B cell (primary cell): ENCODE results near the gene MRTFA. TPM values are rescaled to one million over a fixed set of nuclear protein-coding genes. Genes with fewer than 3 reads are reported as not detected.

Source experiments
- ATAC-seq: fragments of 200-7000 bp; cut with Tn5 transposase; one replicate; pipeline ENCODE4 v1.10.0; 2021; ENCODE audit warnings: low read depth, mild to moderate bottlenecking, moderate number of reproducible peaks, moderate library complexity
- CTCF ChIA-PET: fragments of 350-600 bp; sonication (Branson Sonifier 250); formaldehyde crosslinking; loops from one replicate; lab custom pipeline; 2021; ENCODE audit warnings: antibody characterized with exemption, inconsistent platforms; lab: Charles Lee
- POLR2A ChIA-PET: fragments of 350-600 bp; sonication (Branson Sonifier 250); formaldehyde crosslinking; loops from one replicate; lab custom pipeline; 2021; ENCODE audit warnings: antibody characterized with exemption; lab: Charles Lee
- DNase-seq: peaks from one replicate; pipeline ENCODE4 v3.0.0; 2013
- H2AFZ ChIP-seq: 2 replicates; pipeline ENCODE4 v1.6.1; 2012; ENCODE audit warnings: mild to moderate bottlenecking, low read depth, low read length; ENCODE audit not compliant: insufficient read depth, poor library complexity, severe bottlenecking
- H3K27ac ChIP-seq, 2 donors: 1 replicate in 1 of 2; 2 replicates in 1 of 2; pipeline ENCODE4 v1.5.1; 2012 to 2013; ENCODE audit warnings: low read length in 2 of 2, mild to moderate bottlenecking in 2 of 2, moderate library complexity in 1 of 2
- H3K27me3 ChIP-seq, 4 experiments: fragments of 200-600 bp in 1 of 4; sonication (generic) in 1 of 4; replicated peaks in 1 of 4; 1 replicate in 2 of 4; 2 replicates in 2 of 4; pipeline versions ENCODE4 v1.6.1 to v1.7.0; 2013 to 2016; ENCODE audit warnings: low read length in 3 of 4, mild to moderate bottlenecking in 2 of 4, mixed read lengths in 1 of 4, moderate library complexity in 1 of 4; ENCODE audit not compliant: insufficient read depth in 4 of 4, control insufficient read depth in 3 of 4; ENCODE audit errors: control extremely low read depth in 1 of 4
- H3K36me3 ChIP-seq, 2 experiments: replicated peaks in 1 of 2; 1 replicate in 1 of 2; 2 replicates in 1 of 2; pipeline versions ENCODE4 v1.6.1 to v1.7.1; 2013; ENCODE audit warnings: low read length in 1 of 2; ENCODE audit not compliant: insufficient read depth in 2 of 2, control insufficient read depth in 1 of 2; ENCODE audit errors: control extremely low read depth in 1 of 2, extremely low read depth in 1 of 2
- H3K4me1 ChIP-seq, 2 donors: fragments of 200-600 bp in 1 of 2; sonication (generic) in 1 of 2; 1 replicate in 1 of 2; 2 replicates in 1 of 2; pipeline versions ENCODE4 v1.5.1 to v1.6.1; 2013 to 2017; ENCODE audit warnings: low read length in 2 of 2; ENCODE audit not compliant: control insufficient read depth in 2 of 2, insufficient read depth in 2 of 2
- H3K4me2 ChIP-seq: replicated peaks from 2 replicates; pipeline ENCODE3; 2012; ENCODE audit warnings: mild to moderate bottlenecking, low read depth, low read length; ENCODE audit not compliant: poor library complexity, severe bottlenecking
- H3K4me3 ChIP-seq, 5 experiments: fragments of 200-600 bp in 1 of 5; sonication (generic) in 1 of 5; 1 replicate in 3 of 5; 2 replicates in 2 of 5; pipeline versions ENCODE4 v1.5.1 to v1.7.0; 2011 to 2016; ENCODE audit warnings: low read length in 4 of 5, mild to moderate bottlenecking in 4 of 5, low read depth in 2 of 5, control low read depth in 1 of 5, moderate library complexity in 1 of 5; ENCODE audit not compliant: insufficient read depth in 1 of 5; ENCODE audit errors: control extremely low read depth in 1 of 5, extremely low read depth in 1 of 5
- H3K79me2 ChIP-seq: fragments of 200-600 bp; sonication (generic); one replicate; pipeline ENCODE4 v1.6.0; 2016; ENCODE audit warnings: low read length; ENCODE audit not compliant: control insufficient read depth, insufficient read depth
- H3K9ac ChIP-seq: fragments of 200-600 bp; sonication (generic); 2 replicates; pipeline ENCODE4 v1.6.1; 2017; ENCODE audit warnings: mild to moderate bottlenecking, low read length, moderate library complexity
- H3K9me3 ChIP-seq, 3 donors: one replicate each; pipeline versions ENCODE4 v1.6.1 to v1.7.1; 2013; ENCODE audit warnings: low read length in 2 of 3; ENCODE audit not compliant: control insufficient read depth in 2 of 3, insufficient read depth in 1 of 3; ENCODE audit errors: control extremely low read depth in 1 of 3
- H4K20me1 ChIP-seq: 2 replicates; pipeline ENCODE4 v1.6.0; 2012; ENCODE audit warnings: mild to moderate bottlenecking, low read length; ENCODE audit not compliant: insufficient read depth, control insufficient read depth, poor library complexity, severe bottlenecking
- H3K27ac Mint-ChIP-seq: one replicate; pipeline ENCODE4 v1.8.0; 2021; ENCODE audit warnings: mixed read lengths
- H3K27me3 Mint-ChIP-seq: one replicate; pipeline ENCODE4 v1.8.0; 2021; ENCODE audit warnings: mixed read lengths
- H3K4me1 Mint-ChIP-seq: one replicate; pipeline ENCODE4 v1.8.0; 2021; ENCODE audit warnings: mixed read lengths
- H3K4me3 Mint-ChIP-seq: one replicate; pipeline ENCODE4 v1.8.0; 2021; ENCODE audit warnings: mixed read lengths
- H3K9me3 Mint-ChIP-seq: one replicate; pipeline ENCODE4 v1.8.0; 2022; ENCODE audit warnings: mixed read lengths; ENCODE audit not compliant: insufficient read depth
- EZH2 ChIP-seq: IDR thresholded peaks from 2 replicates; pipeline ENCODE4 v1.6.1; 2012; ENCODE audit warnings: borderline replicate concordance, low read depth, mild to moderate bottlenecking, moderate library complexity, low read length; ENCODE audit not compliant: insufficient read depth, poor library complexity, severe bottlenecking
- WGBS: methylation state at CpG from one replicate; pipeline ENCODE4 v1.1.5; 2013; ENCODE audit warnings: missing lambda C conversion rate; ENCODE audit not compliant: insufficient coverage; 5-methylcytosine and 5-hydroxymethylcytosine counted together
- intact Hi-C: fragments of 100-400 bp; cut with micrococcal nuclease; formaldehyde crosslinking; loops from one replicate; pipeline ENCODE4 v1.10.0; 2022
- polyA plus RNA-seq: library from polyadenylated mRNA; depleted of rRNA; stranded (reverse); fragments of >200 nt; gene quantifications from 2 replicates; pipeline ENCODE4 v1.2.3, GENCODE V29; 2012
- total RNA-seq, 2 donors: library from RNA; stranded (reverse); fragments of 120-200 nt in 1 of 2; gene quantifications; 1 replicate in 1 of 2; 2 replicates in 1 of 2; pipeline versions ENCODE4 v1.2.3 to v1.2.4, GENCODE V29; 2013 to 2022
- TF ChIP-seq, protein P1 (sequence below): fragments of 200-600 bp; IDR thresholded peaks from one replicate; pipeline ENCODE4 v1.8.0; 2022; ENCODE audit warnings: antibody characterized with exemption, mild to moderate bottlenecking

Gene MRTFA
- total and polyA plus RNA-seq, 2 donors (not counting 1 experiment from before 2014, with no cell fraction given) = 28.9 to 82.6 TPM

DNA sequence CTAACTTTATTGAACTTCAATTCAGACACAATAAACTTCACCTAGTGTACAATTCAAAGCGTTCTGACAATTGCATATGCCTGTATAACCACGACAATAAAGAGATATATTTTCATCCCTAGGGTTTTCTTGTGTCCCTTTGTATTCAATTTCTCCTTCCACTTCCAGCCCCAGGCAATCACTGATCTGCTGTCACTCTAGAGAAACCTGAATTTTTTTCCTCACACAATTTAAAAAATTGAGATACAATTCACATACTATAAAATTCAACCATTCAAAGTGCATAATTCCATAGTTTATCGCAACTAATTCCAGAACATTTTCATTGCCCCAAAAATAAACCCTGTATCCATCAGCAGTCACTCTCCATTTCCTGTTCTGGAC, 116.6 kb downstream of the MRTFA start:
- Histone ChIP-seq H3K9ac (no peak overlapping the region), H3K4me3 (no peak overlapping the region), H3K9me3 (peaks cover 0 to 3% (median 0%) of the 10 kb centered on the region in 3 donors), H3K79me2 (peaks cover 40% of the 10 kb centered on the region), H3K27me3 (no peaks in the 10 kb centered on the region), H4K20me1 (no peaks in the 10 kb centered on the region), H3K36me3 (peaks cover 0 to 7% of the 10 kb centered on the region in 2 experiments), H3K27ac (no peak overlapping the region), H2AFZ (no peak overlapping the region), H3K4me1 (peaks cover 7 to 8% of the 10 kb centered on the region in 2 donors), H3K4me2 (no peak overlapping the region)
- Mint-ChIP-seq H3K4me1 (peaks cover 25% of the 10 kb centered on the region), H3K9me3 (no peaks in the 10 kb centered on the region), H3K27me3 (no peaks in the 10 kb centered on the region), H3K4me3 (no peak overlapping the region), H3K27ac (no peak overlapping the region)
- DNase-seq = no peak
- CTCF ChIA-PET = interaction anchor here (1.8 to 2.3 kb wide), 3 partner anchors 11 to 32 kb away, joined by 5 to 6 read pairs (median 5); no protein-coding TSS in a partner anchor
- intact Hi-C loops = loop anchor here (10.0 kb wide), 2 partner anchors 245 to 375 kb away; no protein-coding TSS in a partner anchor
- no peak for ATAC-seq
- POLR2A ChIA-PET = no interaction called here
- no CpG with 5 or more reads among the region's 3 CpGs for WGBS
- TF ChIP-seq EZH2 = no peak
- TF ChIP-seq, protein P1, sequence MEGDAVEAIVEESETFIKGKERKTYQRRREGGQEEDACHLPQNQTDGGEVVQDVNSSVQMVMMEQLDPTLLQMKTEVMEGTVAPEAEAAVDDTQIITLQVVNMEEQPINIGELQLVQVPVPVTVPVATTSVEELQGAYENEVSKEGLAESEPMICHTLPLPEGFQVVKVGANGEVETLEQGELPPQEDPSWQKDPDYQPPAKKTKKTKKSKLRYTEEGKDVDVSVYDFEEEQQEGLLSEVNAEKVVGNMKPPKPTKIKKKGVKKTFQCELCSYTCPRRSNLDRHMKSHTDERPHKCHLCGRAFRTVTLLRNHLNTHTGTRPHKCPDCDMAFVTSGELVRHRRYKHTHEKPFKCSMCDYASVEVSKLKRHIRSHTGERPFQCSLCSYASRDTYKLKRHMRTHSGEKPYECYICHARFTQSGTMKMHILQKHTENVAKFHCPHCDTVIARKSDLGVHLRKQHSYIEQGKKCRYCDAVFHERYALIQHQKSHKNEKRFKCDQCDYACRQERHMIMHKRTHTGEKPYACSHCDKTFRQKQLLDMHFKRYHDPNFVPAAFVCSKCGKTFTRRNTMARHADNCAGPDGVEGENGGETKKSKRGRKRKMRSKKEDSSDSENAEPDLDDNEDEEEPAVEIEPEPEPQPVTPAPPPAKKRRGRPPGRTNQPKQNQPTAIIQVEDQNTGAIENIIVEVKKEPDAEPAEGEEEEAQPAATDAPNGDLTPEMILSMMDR = no peak

DNA sequence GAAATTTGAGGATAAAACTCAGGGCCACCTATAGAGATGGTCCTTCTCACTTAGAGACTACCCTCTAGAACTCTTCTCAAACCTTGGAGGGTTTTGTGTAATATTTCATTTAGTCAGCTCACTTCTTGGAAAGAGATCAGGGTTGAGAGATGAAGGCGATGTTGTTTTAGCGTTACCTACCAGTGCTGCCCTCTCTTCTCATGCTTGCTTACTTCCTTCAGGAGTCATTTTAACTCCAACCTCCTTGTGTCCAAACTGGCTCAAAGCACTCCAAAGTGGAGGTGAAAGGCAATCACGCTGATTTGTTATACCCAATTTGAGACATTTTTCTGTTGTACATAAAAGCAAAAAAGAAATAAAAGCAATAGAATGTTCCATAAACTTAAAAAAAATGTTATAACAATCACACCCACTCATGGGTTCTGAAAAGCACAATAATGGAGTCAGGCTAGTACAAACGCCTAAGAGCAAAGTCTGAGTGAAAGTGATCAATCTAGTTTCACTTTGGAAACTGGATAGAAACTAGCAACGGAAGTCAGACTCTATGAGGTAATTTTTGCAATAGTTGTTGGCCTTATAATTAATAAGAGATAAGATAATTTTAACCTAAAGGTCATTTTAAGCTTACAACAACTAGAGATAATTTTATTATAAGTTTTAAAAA, 117.1 kb downstream of the MRTFA start:
- ATAC-seq (peak; percentile 67), DNase-seq (peak; percentile 34)
- Histone ChIP-seq H3K4me3 (no peak overlapping the region), H2AFZ (no peak overlapping the region), H3K9ac (peak overlapping the region; percentile 31), H3K27me3 (no peaks in the 10 kb centered on the region), H3K4me1 (peaks cover 7 to 8% of the 10 kb centered on the region in 2 donors), H3K36me3 (peaks cover 0 to 7% of the 10 kb centered on the region in 2 experiments), H3K9me3 (peaks cover 0 to 3% (median 0%) of the 10 kb centered on the region in 3 donors), H3K79me2 (peaks cover 36% of the 10 kb centered on the region), H4K20me1 (no peaks in the 10 kb centered on the region), H3K27ac (peak overlapping the region; percentile 33 to 54), H3K4me2 (peak overlapping the region; percentile 42)
- 100% methylated on average over 2 of the region's 5 CpGs for WGBS
- H3K4me1 Mint-ChIP-seq = peaks cover 25% of the 10 kb centered on the region
- no peaks in the 10 kb centered on the region for H3K27me3 Mint-ChIP-seq
- ChIA-PET POLR2A (no interaction called here), CTCF (interaction anchor here (1.0 to 2.3 kb wide), 4 partner anchors 11 to 40 kb away, joined by 4 to 6 read pairs (median 5); no protein-coding TSS in a partner anchor)
- intact Hi-C loops = no loop called here
- H3K9me3 Mint-ChIP-seq = no peaks in the 10 kb centered on the region
- H3K27ac Mint-ChIP-seq = peak overlapping the region; percentile 32
- peak overlapping the region; percentile 41 for H3K4me3 Mint-ChIP-seq
- TF ChIP-seq EZH2 = no peak
- TF ChIP-seq, protein P1 = no peak
